ENCODE data around the gene LTF.
"Not testable (repeated sequence)": the region's sequence is repeated elsewhere in the genome, so short reads cannot be mapped to it uniquely, and the experiment has no call there.

Gene LTF

GRCh38 chr3:46393554-46394434 is 70.9 kb downstream of the LTF start:
- DNase-seq: no peak

- no peak for DNase-seq
Measured at GRCh38 chr3:46393011-46393410, 71.7 kb downstream of the LTF start.

- not testable (repeated sequence) for DNase-seq
Measured at GRCh38 chr3:46391526-46391925, 73.2 kb downstream of the LTF start.

DNA sequence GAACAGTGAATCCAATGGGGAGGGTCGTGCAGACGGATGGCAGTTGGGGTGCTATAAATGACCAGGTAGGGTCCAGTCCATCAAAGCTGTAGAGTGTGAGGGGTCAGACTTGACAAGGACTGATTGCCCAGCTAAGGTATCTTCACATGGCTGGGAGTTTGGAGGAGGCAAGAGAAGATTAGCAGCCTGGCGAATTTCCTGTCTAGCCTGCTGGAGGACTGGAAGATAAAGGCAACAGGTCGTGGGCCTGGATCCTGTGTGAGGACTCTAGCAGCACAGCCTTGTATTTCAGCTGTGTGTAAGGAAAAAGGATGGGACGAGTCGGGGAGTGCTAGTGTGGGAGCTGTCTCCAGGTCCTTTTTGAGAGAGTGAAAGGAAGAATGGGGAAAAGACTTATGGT is 75.4 kb downstream of the LTF start:
- no peak for DNase-seq

- not testable (repeated sequence) for DNase-seq
Measured at GRCh38 chr3:46388847-46389246, 75.9 kb downstream of the LTF start.

DNA sequence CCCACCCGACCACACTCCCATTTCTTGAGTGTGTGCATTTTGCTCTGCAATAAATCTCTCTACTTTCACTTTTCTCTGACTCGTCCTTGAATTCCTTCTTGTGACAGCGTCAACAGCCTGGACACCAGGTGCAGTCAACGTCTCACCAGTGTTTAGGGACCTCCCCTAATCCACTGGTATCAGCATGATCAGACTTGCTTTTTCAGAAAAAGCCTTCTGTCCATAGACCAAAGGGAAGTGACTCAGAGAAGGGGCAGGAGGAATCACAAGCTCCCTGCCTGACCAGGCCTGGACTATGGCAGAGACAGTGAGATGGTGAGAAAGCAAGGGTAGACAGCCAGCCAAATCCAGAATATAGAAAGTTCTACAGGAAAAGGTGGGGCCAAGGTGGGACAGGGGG is 78.5 kb downstream of the LTF start:
- no peak for DNase-seq
